GM19372 (cell line): Measurements from ENCODE around the gene FAM124B.

Source experiments
- ATAC-seq: cut with Tn5 transposase; IDR thresholded peaks from one replicate; pipeline ENCODE4 v1.9.1; 2021; ENCODE audit warnings: mild to moderate bottlenecking, low read depth, moderate library complexity; ENCODE audit not compliant: unreplicated experiment

Gene FAM124B, protein sequence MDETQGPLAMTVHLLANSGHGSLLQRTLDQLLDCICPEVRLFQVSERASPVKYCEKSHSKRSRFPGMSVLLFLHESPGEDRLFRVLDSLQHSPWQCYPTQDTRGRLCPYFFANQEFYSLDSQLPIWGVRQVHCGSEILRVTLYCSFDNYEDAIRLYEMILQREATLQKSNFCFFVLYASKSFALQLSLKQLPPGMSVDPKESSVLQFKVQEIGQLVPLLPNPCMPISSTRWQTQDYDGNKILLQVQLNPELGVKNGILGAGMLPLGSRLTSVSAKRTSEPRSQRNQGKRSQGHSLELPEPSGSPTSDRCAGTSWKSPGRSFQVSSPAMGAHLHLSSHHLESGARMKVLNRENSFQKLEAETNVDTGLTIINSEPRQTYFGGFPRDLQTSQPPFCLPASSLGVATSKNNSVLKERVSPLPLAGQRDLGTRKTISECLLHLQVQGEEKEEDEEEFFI

DNA sequence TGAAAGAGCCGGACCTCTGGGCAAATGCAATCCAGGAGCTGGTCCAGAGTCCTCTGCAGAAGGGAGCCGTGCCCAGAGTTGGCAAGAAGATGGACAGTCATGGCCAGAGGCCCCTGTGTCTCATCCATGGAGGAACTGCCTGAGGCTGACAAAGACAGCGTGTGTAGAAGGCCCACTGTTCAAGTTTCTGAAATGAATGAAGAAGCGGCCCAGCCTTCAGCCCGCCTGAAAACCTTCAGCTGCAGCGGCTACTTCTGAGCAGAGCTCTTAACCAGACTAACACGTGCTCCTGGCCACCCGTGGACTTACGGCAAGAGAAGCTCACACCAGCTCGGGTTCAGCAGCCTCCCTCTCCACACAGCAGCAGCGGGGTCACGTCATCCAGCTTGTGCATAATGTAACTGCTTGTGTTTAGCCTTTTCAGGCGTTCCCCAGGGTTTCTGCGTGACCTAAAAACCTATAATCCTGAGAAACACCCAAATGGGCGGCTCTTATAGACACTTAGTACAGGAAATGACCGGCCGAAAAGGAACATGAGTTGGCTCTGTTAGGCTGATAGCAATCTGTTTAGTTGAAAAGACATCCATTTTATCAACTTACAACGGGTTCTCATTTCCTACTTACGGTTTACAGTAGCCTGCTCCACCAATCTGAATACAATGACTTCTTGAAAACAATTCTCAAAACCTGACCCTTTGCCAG, at the start of gene FAM124B:
FAM124B (minus strand) TSS at position 467 of the 702 bp plus-strand sequence; CDS start at position 128, 339 bp downstream.
- ATAC-seq, result no peak

DNA sequence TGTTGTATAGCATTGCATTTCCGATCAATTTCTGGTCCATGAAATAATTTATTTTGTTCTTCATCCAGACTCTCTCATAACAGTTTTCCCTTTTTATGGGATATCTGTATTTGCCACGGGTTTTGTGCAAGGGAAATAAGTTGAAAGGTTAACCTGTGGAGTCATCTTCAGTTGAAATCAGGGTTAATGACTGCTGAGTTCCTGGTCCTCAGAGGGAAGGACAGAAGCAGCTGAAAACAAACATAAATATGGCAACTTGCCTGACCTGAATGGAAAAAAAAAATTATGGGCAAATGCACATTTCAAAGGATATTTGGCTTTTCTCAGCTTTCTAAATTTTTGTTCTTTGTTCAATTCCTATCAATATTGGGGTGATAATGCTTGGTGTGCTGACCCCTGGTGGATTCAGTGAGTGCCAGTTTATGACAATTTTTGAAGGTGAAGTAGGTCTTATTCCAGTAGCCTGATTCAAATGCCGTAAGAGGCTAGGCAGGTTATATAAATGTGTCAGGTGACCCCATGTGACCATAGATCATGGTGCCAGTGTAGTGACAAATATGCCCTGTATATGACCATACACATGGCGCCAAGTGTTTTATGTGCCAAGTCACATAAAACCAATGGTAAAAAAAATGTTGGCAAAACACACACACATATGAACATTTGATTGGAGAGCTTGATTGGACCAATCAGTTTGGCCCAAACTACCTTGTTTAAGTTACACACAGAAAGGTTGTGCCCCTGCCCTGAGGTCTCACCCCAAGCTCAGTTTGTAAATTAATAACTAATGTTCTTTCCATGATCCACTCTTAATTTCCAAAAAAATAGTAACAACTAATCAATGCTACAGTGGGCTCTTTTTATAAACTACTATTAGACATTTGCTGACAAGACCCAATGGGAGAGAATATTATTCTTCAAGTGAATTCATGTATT, 47.6 kb upstream of the FAM124B start:
- ATAC-seq, result no peak

DNA sequence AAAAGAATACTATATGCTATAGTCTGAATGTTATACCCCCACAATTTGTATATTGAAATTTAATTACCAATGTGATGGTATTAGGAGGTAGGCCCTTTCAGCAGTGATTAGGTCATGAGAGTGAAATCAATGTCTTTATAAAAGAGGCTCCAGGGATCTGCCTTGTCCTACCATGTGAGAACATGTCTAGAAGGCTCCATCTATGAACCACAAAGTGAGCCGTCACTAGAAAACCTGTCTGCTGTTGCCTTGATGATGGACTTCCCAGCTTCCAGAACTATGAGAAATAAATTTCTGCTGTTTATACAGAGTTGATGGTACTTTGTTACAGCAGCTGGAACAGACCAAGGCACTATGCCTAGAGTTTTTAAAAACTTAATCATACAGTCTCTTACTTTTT, 46.3 kb upstream of the FAM124B start:
- ATAC-seq, result no peak

DNA sequence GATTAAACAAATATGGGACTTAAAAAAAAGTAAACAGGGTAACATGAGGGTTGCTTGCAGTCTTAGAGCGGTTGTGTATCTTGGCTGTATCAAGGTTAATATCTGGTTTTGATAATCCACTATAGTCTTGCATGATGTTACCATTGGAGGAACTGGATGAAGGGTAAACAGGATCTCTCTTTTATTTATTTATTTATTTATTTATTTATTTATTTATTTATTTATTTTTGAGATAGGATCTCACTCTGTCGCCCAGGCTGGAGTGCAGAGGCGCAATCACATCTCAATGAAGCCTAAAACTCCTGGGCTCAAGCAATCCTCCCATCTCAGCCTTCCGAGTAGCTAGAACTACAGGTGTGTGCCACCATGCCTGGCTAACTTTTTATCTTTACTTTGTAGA, 42.9 kb upstream of the FAM124B start:
- ATAC-seq, result no peak

DNA sequence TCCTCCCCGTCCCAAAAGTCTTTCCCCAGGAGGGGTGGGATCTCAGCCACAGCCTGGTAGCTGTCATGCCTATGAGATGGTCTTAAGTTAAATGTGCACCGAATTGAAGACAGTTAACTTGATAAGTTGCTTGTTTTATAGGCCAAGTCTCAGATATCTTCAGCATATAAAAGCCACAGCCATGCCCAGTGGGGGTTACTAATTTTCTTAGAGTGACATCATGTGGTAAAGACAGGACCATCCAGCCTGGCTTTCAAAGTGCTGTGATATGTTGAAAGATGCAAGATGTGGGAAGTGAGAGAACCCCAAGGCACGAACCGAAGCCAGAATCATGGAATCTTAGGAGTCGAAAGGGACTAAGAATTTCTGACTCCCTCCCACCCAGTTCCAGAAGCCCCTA, 42.1 kb upstream of the FAM124B start:
- no peak for ATAC-seq

DNA sequence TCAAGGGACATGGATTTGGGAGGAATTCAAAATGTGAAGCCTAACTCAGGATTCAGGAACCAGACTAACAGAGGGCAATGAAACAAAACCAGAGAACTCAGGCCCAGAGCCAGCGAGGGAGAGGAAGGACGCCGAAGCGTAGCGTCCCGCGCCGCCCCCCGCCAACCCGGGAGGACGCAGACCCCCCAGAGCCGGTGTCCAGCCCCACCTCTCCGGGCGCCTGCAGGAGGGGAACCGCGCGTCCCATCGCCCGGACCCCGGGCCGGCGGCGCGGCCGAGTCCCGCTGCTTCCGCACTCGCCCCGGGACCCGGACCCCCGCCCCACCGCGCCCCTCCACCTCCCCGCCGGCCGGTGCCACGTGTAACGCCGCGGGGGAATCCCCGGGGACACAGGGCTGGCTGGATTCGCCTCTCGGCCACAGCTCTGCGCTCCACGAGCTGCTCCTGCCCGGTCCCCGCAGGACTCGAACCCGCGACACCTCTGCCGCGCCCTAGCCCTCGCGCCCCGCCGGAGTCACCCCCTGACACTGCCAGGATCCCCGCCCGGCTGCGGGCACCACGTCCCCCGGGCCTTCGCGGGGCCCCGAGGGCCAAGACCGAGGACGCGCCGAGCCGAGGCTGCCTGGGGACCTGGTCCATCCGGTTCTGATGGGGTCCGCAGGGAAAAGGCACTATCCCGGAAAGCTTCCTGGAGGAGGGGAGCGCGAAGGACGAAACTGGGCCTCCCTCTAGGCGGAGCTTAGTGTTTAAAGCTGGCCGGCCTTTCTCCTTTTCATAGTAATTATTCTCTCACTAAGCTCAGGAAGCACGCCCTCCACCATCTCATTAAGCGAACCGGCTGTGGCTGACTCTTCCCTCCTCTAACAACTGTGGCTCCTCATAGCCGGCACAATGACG, 40.4 kb upstream of the FAM124B start:
- ATAC-seq, result no peak

DNA sequence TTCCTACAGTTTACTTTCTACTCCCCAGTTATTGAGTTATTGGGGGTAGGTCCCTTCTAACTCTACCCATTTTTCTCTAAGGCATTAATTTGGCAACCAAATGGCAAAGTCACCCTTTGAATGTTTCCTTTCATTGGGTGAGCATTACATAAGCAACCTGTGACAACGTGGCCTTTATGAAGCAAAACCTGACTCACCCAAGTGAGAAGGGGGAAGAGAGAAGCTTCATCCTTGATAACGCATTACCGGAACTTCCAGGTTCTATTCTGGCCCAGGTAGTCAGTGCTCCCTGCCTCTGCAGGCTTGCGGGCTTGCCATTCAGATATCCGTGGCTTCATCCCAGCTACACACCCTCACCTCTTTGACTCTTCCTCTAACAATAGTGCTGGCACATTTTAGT, 39.1 kb upstream of the FAM124B start:
- no peak for ATAC-seq

DNA sequence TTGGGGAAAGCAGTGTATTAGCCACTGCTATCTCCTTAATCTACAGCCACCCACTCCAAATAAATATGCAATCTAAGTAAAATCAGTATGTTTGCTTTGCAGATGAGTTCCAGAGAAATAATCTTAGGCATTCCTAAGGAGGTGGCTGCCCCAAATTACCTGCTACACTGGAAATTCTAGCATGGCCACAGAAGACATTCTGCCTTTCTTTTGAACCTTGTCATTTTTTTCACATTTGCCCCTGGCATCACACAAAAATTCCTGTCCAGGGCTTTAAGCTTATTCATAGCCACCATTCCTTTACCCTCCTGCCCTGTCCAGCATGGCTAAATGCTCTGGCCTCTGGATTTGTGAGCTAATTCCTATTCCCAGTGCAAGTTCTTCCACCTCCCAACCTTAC, 36.8 kb upstream of the FAM124B start:
- no peak for ATAC-seq

DNA sequence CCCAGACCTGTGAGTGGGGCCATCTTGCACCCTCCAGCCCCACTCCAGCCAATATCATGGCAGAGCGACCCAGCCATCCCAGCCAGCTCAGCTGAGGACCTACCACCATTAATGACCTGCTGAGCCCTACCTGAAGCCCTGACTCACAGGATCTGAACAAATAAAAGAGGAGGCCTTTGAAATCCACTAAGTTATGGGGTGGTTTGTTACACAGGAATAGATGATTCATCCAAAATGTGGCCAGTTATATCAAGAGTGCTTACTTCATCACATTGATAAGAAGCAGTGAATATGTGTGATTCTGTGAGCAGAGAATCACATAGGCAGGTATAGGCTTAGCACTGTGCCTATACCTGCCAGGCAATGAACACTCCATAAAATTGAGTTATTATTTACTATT, 34.7 kb upstream of the FAM124B start:
- ATAC-seq, result no peak

DNA sequence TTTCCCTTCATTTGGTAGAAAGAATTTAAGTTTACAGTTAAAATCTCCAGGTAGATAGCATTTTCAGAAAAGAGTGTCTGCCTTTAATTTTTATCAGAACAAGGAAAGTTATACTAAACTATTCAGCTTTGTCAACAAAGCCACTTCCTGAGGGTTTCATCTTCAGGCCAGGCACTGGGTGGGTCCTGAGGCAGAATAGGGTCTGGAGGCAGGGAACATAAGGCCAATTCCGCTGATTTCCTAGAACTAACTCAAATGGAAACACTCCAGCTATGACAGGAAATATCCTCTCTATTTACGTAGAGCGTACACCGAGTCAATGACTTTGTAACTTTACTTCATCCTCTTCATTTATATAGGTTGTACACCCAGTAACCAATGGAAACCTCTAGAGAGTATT, 32.7 kb upstream of the FAM124B start:
- no peak for ATAC-seq

DNA sequence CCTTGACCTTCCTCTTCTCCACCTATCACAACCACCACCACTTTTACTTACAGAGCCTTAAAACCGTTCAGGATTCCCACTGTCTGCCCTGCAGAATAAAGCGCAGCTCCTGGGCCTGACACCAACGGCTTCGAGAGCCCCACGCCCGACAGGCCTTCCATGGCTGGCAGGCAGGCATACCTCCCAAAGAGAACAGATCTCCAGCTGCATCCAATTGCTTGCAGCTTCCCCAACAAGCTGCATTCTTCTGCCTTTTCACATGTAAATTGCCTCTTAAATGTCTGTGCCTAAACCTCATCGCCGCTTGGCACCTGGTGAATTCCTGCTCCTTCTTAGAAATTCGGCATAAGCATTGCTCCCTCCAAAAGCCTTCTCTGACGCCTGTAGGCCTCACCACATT, 31.5 kb upstream of the FAM124B start:
- ATAC-seq, result no peak

DNA sequence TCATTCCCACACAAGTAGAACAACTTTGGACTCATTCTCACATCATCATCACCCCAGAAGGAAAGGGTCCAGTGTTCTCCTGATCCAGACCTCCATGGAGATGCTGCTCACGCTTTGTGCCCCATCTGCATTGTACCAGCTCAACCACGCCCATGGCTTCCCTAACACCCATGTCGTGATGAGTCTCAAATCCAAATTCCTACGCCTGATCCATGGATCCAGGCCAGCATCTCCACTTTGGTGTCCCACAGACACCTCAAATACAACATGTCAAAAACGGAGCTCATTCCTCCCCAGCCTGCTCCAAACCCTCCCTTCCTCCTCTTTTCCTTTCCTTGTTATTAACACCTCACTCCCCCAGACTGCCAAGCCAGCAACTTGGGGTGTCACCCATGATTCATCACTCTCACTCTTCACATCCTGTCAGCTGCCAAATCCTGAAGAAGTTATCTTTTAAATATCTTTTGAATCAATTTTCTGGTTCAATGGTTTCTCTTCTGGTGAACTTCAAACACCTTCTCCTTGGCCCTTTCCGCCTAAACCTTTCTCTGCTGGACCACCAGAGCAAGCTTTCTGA, 30.2 kb upstream of the FAM124B start:
- ATAC-seq, result no peak

DNA sequence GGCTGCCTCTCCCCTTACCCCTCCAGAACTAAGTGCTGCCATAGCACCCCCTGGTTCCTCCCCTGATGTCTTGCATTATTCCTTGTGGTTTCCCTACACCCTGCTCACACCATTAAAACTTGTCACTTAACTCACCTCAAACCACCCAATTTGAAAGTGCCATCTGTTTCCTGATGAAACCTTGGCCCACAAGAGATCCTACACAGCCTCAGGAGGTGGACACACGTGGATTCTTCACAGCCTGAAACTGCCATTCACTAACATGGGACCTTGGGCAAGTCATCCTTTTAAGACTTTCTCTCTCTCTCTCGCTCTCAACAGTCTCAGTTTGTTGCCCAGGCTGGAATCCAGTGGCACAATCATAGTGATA, 27.5 kb upstream of the FAM124B start:
- no peak for ATAC-seq

DNA sequence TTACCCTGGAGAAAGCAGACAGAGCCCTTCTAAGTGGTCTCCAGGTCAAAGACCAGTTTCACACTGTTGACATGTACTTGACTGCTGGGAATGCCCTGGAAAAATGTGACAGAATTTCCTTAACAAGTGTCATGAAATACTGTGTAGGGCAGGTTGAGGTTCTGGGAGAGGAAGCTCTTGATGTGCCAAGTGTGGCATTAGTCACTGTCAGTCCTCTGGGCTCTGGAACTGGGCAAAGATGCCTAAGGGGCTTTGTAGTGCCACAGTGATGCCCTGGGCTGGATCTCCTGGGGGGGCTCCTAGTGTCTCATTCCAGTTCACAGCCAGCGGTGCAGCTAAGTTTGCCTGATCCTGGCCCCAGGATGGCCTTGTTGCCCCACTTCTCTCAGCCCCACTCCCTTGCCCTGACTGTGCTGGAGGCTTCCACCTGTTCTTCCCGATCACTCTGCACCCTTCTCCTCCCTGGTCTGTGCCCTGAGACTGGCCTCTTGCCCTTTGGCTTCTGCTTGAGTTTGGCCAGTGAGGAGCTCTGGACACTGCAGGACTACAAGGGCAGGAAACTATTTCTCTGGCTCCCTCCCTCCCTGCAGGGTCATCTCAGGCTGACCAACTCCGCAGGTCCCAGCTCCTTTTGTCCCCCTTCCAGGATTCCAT, 27.0 kb upstream of the FAM124B start:
- ATAC-seq, result no peak

DNA sequence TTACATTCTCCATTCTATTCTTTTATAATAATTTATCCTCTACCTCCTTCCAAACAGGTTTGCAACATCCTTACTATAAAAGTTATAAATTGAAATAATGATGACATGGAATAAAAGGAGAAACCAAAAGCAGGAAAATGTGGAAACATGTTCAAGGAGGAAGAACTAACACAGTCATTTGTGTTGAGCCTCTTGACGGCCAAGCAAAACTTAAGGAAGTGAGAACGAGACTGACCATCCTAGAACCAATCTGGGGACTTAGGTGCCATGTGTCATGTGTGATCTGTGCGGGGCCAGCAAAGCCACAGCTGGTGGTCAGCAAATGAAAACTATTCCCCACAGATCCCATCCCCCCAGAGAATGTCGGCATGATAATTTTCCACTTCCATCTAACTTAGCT, 25.6 kb upstream of the FAM124B start:
- ATAC-seq, result no peak

DNA sequence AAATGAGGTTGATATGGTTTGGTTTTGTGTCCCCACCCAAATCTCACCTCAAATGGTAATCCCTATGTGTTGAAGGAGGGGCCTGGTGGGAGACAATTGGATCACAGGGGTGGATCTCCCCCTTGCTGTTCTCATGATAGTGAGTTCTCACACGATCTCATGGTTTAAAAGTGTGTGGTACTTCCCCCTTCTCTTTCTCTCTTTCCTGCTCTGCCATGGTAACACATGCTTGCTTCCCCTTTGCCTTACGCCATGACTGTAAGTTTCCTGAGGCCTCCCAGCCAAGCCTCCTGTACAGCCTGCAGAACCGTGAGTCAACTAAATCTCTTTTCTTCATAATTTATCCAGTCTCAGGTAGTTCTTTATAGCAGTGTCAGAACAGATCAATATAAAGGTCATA, 24.7 kb upstream of the FAM124B start:
- ATAC-seq, result no peak

DNA sequence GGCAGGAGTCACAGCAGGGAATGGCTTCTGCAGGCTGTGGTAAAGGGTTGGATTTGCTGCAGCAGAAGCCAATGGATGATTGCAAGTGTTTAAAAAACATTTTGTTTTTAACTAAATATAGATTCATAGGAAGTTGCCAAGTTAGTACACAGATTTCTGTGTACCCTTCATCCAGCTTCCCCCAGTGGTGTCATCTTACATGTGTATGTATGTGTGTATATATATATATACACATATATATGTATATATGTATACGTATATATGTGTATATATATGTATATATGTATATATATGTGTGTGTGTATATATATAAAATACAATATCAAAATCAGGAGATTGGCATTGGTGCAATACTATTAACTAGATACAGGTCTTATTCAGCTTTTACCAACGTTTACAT, 19.2 kb upstream of the FAM124B start:
- ATAC-seq, result no peak

DNA sequence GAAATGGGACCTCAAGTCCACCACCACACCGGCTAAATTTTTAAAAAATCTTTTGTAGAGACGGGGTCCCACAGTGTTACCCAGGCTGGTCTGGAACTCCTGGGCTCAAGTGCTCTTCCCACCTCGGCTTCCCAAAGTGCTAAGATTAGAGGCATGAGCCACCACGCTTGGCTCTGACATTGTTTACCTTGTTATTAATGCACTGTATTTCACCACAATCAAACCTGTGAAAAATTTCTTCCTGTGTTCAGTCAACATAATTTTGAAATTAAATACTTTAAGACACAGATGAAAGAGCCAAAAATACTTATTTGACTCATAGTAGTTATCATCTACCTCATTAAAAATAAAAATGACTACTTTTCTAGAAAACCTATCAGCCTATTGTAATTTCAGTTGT, 16.0 kb upstream of the FAM124B start:
- no peak for ATAC-seq

DNA sequence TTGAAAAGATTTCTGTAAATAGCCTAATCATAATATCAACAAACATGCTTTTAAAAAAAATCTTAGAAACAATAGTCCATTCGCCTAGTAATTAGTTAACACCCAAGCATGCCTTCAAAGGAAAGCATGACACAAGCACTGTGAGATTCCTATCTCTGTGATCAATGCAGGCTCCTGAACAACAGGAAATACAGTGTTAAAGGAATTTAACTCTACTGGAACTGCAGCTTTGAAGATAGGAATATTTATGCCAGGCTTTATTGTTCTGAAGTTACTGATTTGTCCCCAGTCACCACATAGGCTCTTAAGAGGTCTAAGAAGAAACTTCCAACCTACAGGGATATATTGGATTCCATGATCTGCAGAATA, 15.4 kb upstream of the FAM124B start:
- no peak for ATAC-seq
